ENCODE data around the gene IGFLR1. TPM values are rescaled to one million over a fixed set of nuclear protein-coding genes. Genes with fewer than 3 reads are reported as not detected.

The IGFLR1 gene
- total and polyA plus RNA-seq, 2 of the 4 experiments (the other 2 are of a cell fraction) = 0.72 to 2.7 TPM

DNA sequence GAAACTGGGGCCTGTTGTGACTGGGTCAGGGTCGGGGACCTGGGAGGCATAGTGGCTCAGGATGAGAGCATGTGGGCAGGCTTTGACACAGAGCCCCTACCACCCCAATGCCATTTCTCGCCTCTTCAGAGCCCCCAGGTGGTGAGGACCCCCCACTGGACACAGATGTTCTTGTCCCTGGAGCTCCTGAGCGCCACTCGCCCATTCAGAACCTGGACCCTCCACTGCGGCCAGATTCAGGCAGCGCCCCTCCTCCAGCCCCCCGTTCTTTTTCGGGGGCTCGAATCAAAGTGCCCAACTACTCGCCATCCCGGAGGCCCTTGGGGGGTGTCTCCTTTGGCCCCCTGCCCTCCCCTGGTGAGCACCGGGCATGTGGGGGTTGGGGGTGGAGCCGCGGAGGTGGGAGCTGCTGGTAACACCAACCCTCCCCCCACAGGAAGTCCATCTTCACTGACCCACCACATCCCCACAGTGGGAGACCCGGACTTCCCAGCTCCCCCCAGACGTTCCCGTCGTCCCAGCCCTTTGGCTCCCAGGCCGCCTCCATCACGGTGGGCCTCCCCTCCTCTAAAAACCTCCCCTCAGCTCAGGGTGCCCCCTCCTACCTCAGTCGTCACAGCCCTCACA, 10.4 kb downstream of the IGFLR1 start:
- Histone ChIP-seq H4K5ac (ENCODE audit: low read depth, low read length) (no peak overlapping the region), H3K18ac (ENCODE audit: low read depth, low read length) (no peak overlapping the region), H2AK9ac (replicated peaks; ENCODE audit: low read depth, low read length, poor library complexity) (no peak overlapping the region), H3K23ac (ENCODE audit: low read depth, low read length) (no peak overlapping the region), H4K8ac (ENCODE audit: low read depth in 2 of 2, low read length in 2 of 2) (no peak overlapping the region), H3K36me3 (ENCODE audit: control insufficient read depth, insufficient read depth, low read length) (peaks cover 90% of the 10 kb centered on the region), H4K91ac (ENCODE audit: insufficient read depth, low read depth, low read length) (no peak overlapping the region), H3K14ac (replicated peaks; ENCODE audit: low read depth, low read length) (no peak overlapping the region), H2AK5ac (ENCODE audit: low read depth, low read length) (no peak overlapping the region), H3K56ac (ENCODE audit: extremely low read depth, insufficient read depth, low read length) (no peak overlapping the region), H2BK120ac (ENCODE audit: low read depth, low read length) (no peak overlapping the region), H3K27ac (ENCODE audit: insufficient read depth, low read length) (no peak overlapping the region), H3K9ac (ENCODE audit: low read depth, low read length) (no peak overlapping the region), H3K4me3 (ENCODE audit: insufficient read depth, low read depth, low read length) (no peak overlapping the region), H3K9me1 (ENCODE audit: insufficient read depth, low read length) (no peaks in the 10 kb centered on the region), H3K9me3 (ENCODE audit: control insufficient read depth, insufficient read depth, low read length) (no peaks in the 10 kb centered on the region), H3K79me1 (ENCODE audit: low read depth in 1 of 2, low read length in 2 of 2) (peaks cover 0 to 22% of the 10 kb centered on the region in 2 experiments; a peak in 3 of 4 replicates), H3K27me3 (ENCODE audit: control insufficient read depth, insufficient read depth, low read length) (no peaks in the 10 kb centered on the region), H4K20me1 (ENCODE audit: insufficient read depth, low read length) (peaks cover 9% of the 10 kb centered on the region), H2AFZ (replicated peaks; ENCODE audit: low read length, poor library complexity) (no peak overlapping the region), H2BK5ac (ENCODE audit: low read depth, low read length, poor library complexity, severe bottlenecking) (no peak overlapping the region), H3K4ac (ENCODE audit: low read depth, low read length) (no peak overlapping the region), H2BK20ac (ENCODE audit: low read depth, low read length) (no peak overlapping the region), H3K4me2 (ENCODE audit: low read depth, low read length) (no peak overlapping the region), H2BK15ac (ENCODE audit: low read depth, low read length) (no peak overlapping the region), H3K4me1 (ENCODE audit: control insufficient read depth, insufficient read depth, low read length) (no peaks in the 10 kb centered on the region)
- dilution Hi-C loops (cut with HindIII; ENCODE audit: low sequenced_read_pairs, unreplicated experiment) = no loop called here
- ChIA-PET CTCF (no interaction called here), POLR2A (ENCODE audit: unreplicated experiment) (no interaction called here)
- in situ Hi-C loops (cut with MboI; ENCODE audit: low sequenced_read_pairs) = no loop called here
- BruUV-seq (replicated peaks) = no TSS peak
- DNase-seq (no peak), ATAC-seq (ENCODE audit: low read depth) (no peak)
- WGBS, 2 experiments (ENCODE audit: extremely low coverage in 2 of 2, insufficient read length in 1 of 2) = 63% methylated on average over 4 of the region's 21 CpGs; no CpG with 5 or more reads in 1 of the 2 experiments
- no peak for TF ChIP-seq MAFK (IDR thresholded peaks at IDR 0.05; ENCODE audit: low read depth, low read length)
- no peak for TF ChIP-seq BHLHE40 (IDR thresholded peaks at IDR 0.05; ENCODE audit: low read depth, low read length)
- TF ChIP-seq POLR2A (IDR thresholded peaks at IDR 0.05; ENCODE audit: low read depth, low read length) = no peak
- TF ChIP-seq RAD21 (IDR thresholded peaks at IDR 0.05; ENCODE audit: low read length) = no peak
- intact Hi-C loops (cut with micrococcal nuclease) = no loop called here
